HG02642 (cell line): Measurements from ENCODE around the gene RSAD1.

Source experiments
- ATAC-seq: cut with Tn5 transposase; IDR thresholded peaks from one replicate; pipeline ENCODE4 v1.9.1; 2021; ENCODE audit warnings: mild to moderate bottlenecking; ENCODE audit not compliant: unreplicated experiment, poor library complexity

The RSAD1 gene

GRCh38 chr17:50457621-50458020, 21.0 kb upstream of the RSAD1 start:
- no peak for ATAC-seq

GRCh38 chr17:50458270-50458669, 20.4 kb upstream of the RSAD1 start:
- no peak for ATAC-seq

- ATAC-seq, result no peak
These were observed 19.7 kb upstream of the RSAD1 start for GRCh38 chr17:50458701-50459676.

- ATAC-seq, result no peak
These were observed 18.9 kb upstream of the RSAD1 start for GRCh38 chr17:50459756-50460155.

GRCh38 chr17:50460831-50461526, 17.7 kb upstream of the RSAD1 start:
- ATAC-seq, result no peak

GRCh38 chr17:50461550-50462132, 17.0 kb upstream of the RSAD1 start:
- no peak for ATAC-seq

- ATAC-seq, result no peak
These were observed 16.2 kb upstream of the RSAD1 start for GRCh38 chr17:50462446-50462845.

- no peak for ATAC-seq
These were observed 14.5 kb upstream of the RSAD1 start for GRCh38 chr17:50464121-50464520.

GRCh38 chr17:50464736-50465135, 13.9 kb upstream of the RSAD1 start:
- ATAC-seq, result no peak

- no peak for ATAC-seq
These were observed 13.5 kb upstream of the RSAD1 start for GRCh38 chr17:50465171-50465570.

GRCh38 chr17:50465635-50466034, 13.0 kb upstream of the RSAD1 start:
- ATAC-seq, result no peak

- ATAC-seq, result no peak
These were observed 12.1 kb upstream of the RSAD1 start for GRCh38 chr17:50466371-50467113.

GRCh38 chr17:50467114-50467854, 11.4 kb upstream of the RSAD1 start:
- no peak for ATAC-seq

- no peak for ATAC-seq
These were observed 10.8 kb upstream of the RSAD1 start for GRCh38 chr17:50467855-50468303.

- ATAC-seq, result no peak
These were observed 10.1 kb upstream of the RSAD1 start, which contains the start of gene CHAD for GRCh38 chr17:50468304-50469207. Gene CHAD (minus strand): TSS chr17:50468880. CDS start chr17:50468813, 67 bp downstream.

- ATAC-seq, result no peak
These were observed 9.5 kb upstream of the RSAD1 start for GRCh38 chr17:50469208-50469605.

- no peak for ATAC-seq
These were observed 8.9 kb upstream of the RSAD1 start for GRCh38 chr17:50469671-50470305.

GRCh38 chr17:50470426-50470825, 8.2 kb upstream of the RSAD1 start:
- no peak for ATAC-seq
